ENCODE measurements around the gene CYP4F8.

DNA sequence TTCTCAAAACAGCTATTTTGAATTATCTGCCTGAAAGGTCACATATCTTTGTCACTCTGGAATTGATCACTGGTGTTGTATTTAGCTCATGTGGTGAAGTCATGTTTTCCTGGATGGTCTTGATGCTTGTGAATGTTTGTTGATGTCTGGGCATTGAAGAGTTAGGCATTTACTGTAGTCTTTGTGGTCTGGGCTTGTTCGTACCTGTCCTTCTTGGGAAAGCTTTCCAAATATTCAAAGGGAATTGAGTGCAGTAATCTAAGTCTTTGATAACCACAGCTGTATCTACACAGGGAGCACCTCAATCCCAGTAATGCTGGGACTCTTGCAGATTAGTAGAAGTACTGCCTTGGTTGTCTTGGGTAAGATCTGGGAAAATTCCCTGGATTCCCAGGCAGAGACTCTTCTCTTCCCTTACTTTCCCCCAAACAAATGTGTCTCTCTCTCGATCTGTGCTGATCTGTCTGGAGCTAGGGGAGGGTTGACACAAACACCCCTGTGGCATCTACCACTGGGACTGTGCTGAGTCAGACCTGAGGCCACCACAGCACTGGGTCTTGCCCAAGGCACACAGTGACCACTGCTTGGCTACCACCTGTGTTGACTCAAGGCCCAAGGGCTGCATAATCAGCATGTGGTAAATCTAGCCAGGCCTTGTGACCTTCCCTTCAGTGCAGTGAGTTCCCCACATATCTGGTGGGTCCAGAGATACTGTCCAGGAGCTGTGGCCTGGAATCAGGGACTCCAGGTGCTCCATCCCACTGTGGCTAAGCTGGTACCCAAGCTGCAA is 20.2 kb downstream of the CYP4F8 start:
- TF ChIP-seq, protein P1, sequence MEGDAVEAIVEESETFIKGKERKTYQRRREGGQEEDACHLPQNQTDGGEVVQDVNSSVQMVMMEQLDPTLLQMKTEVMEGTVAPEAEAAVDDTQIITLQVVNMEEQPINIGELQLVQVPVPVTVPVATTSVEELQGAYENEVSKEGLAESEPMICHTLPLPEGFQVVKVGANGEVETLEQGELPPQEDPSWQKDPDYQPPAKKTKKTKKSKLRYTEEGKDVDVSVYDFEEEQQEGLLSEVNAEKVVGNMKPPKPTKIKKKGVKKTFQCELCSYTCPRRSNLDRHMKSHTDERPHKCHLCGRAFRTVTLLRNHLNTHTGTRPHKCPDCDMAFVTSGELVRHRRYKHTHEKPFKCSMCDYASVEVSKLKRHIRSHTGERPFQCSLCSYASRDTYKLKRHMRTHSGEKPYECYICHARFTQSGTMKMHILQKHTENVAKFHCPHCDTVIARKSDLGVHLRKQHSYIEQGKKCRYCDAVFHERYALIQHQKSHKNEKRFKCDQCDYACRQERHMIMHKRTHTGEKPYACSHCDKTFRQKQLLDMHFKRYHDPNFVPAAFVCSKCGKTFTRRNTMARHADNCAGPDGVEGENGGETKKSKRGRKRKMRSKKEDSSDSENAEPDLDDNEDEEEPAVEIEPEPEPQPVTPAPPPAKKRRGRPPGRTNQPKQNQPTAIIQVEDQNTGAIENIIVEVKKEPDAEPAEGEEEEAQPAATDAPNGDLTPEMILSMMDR (IDR thresholded peaks at IDR 0.05; ENCODE audit: control extremely low read depth in 1 of 3, insufficient read depth in 1 of 3, low read depth in 1 of 3, low read length in 3 of 3): no peak
- TF ChIP-seq CREB1 (IDR thresholded peaks at IDR 0.05): no peak
- no peak for TF ChIP-seq POLR2AphosphoS5 (IDR thresholded peaks at IDR 0.05; ENCODE audit: low read depth, low read length)
- no peak for TF ChIP-seq YY1 (IDR thresholded peaks at IDR 0.05; ENCODE audit: low read depth, low read length)
- no peak for TF ChIP-seq POLR2A (IDR thresholded peaks at IDR 0.05; ENCODE audit: control extremely low read depth in 1 of 2, low read depth in 2 of 2, low read length in 2 of 2)
- TF ChIP-seq, protein P2, sequence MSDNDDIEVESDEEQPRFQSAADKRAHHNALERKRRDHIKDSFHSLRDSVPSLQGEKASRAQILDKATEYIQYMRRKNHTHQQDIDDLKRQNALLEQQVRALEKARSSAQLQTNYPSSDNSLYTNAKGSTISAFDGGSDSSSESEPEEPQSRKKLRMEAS (IDR thresholded peaks at IDR 0.05): no peak
- TF ChIP-seq ASH2L (IDR thresholded peaks at IDR 0.05; ENCODE audit: low read length): no peak
- no peak for TF ChIP-seq CHD2 (IDR thresholded peaks at IDR 0.05; ENCODE audit: low read length)
- TF ChIP-seq SUZ12 (IDR thresholded peaks at IDR 0.05; ENCODE audit: low read length): no peak
- no peak for TF ChIP-seq ZNF274 (IDR thresholded peaks at IDR 0.05; ENCODE audit: borderline replicate concordance, extremely low read depth, low read length)
